Large intestine (tissue), 1 donor: ENCODE data around the gene CD247. TPM values are rescaled to one million over a fixed set of nuclear protein-coding genes. Genes with fewer than 3 reads are reported as not detected.

Experiments used
- polyA plus RNA-seq: library from polyadenylated mRNA; unstranded; fragments of 120-200 nt; gene quantifications from one replicate; pipeline ENCODE4 v1.2.1, GENCODE V29; 2013

CD247 gene
- polyA plus RNA-seq, 1 donor = 7.4 TPM

Other genes starting within 250 kb of the CD247 start
- 156 TPM for gene CREG1, start 35.2 kb upstream of the CD247 start, polyA plus RNA-seq
- gene RCSD1, start 111.7 kb upstream of the CD247 start, polyA plus RNA-seq = 7.4 TPM
- 105 TPM for gene MPZL1, start 203.5 kb upstream of the CD247 start, polyA plus RNA-seq